ENCODE measurements around the gene KIF5B. TPM values are rescaled to one million over a fixed set of nuclear protein-coding genes. Genes with fewer than 3 reads are reported as not detected.

The KIF5B gene
- total and polyA plus RNA-seq, 2 donors (not counting 1 experiment from before 2014, with no cell fraction given), result 109 to 160 TPM

GRCh38 chr10:32073128-32073527, 16.9 kb upstream of the KIF5B start:
- H3K36me3 ChIP-seq (ENCODE audit: control insufficient read depth, insufficient read depth, low read length), result no peaks in the 10 kb centered on the region
- H3K9ac ChIP-seq (ENCODE audit: insufficient read depth, low read length), result no peak overlapping the region
- H3K79me2 ChIP-seq (ENCODE audit: control insufficient read depth, insufficient read depth, low read length), result no peaks in the 10 kb centered on the region
- no peak for TF ChIP-seq EZH2 (IDR thresholded peaks at IDR 0.05; ENCODE audit: low read length, missing control alignments)
- no peak for TF ChIP-seq CTCF (conservative IDR thresholded peaks at IDR 0.05 in 1 of 2, IDR thresholded peaks at IDR 0.05 in 1 of 2; ENCODE audit: low read depth in 1 of 2, low read length in 2 of 2)
- no peak overlapping the region for H3K4me2 ChIP-seq (ENCODE audit: extremely low read depth, insufficient read depth, low read length)
- peaks cover 6% of the 10 kb centered on the region for H3K4me1 ChIP-seq (ENCODE audit: control insufficient read depth, extremely low read depth, insufficient read depth, low read length)
- no peak overlapping the region for H2AFZ ChIP-seq (ENCODE audit: low read length)
- no peaks in the 10 kb centered on the region for H3K27me3 ChIP-seq (ENCODE audit: control insufficient read depth, insufficient read depth, low read length)
- no peaks in the 10 kb centered on the region for H3K9me3 ChIP-seq (ENCODE audit: control insufficient read depth, insufficient read depth, low read depth, low read length)
- DNase-seq (ENCODE audit: low read depth in 2 of 2), result no peak
- no peak overlapping the region for H3K4me3 ChIP-seq (replicated peaks in 1 of 4; ENCODE audit: control extremely low read depth in 1 of 4, insufficient read depth in 1 of 4, low read depth in 3 of 4, low read length in 4 of 4)
- H4K20me1 ChIP-seq (ENCODE audit: control insufficient read depth, extremely low read depth, insufficient read depth, low read length), result no peaks in the 10 kb centered on the region
- no peak overlapping the region for H3K27ac ChIP-seq (ENCODE audit: insufficient read depth, low read length)

- no peak overlapping the region for H3K27ac ChIP-seq (ENCODE audit: insufficient read depth, low read length)
- H3K9ac ChIP-seq (ENCODE audit: insufficient read depth, low read length), result no peak overlapping the region
- H3K36me3 ChIP-seq (ENCODE audit: control insufficient read depth, insufficient read depth, low read length), result no peaks in the 10 kb centered on the region
- H4K20me1 ChIP-seq (ENCODE audit: control insufficient read depth, extremely low read depth, insufficient read depth, low read length), result no peaks in the 10 kb centered on the region
- no peaks in the 10 kb centered on the region for H3K27me3 ChIP-seq (ENCODE audit: control insufficient read depth, insufficient read depth, low read length)
- H3K9me3 ChIP-seq (ENCODE audit: control insufficient read depth, insufficient read depth, low read depth, low read length), result no peaks in the 10 kb centered on the region
- no peak overlapping the region for H3K4me3 ChIP-seq (replicated peaks in 1 of 4; ENCODE audit: control extremely low read depth in 1 of 4, insufficient read depth in 1 of 4, low read depth in 3 of 4, low read length in 4 of 4)
- no peak for DNase-seq (ENCODE audit: low read depth in 2 of 2)
- no peak for TF ChIP-seq CTCF (conservative IDR thresholded peaks at IDR 0.05 in 1 of 2, IDR thresholded peaks at IDR 0.05 in 1 of 2; ENCODE audit: low read depth in 1 of 2, low read length in 2 of 2)
- no peak for TF ChIP-seq EZH2 (IDR thresholded peaks at IDR 0.05; ENCODE audit: low read length, missing control alignments)
- no peaks in the 10 kb centered on the region for H3K4me1 ChIP-seq (ENCODE audit: control insufficient read depth, extremely low read depth, insufficient read depth, low read length)
- H2AFZ ChIP-seq (ENCODE audit: low read length), result no peak overlapping the region
- no peak overlapping the region for H3K4me2 ChIP-seq (ENCODE audit: extremely low read depth, insufficient read depth, low read length)
- no peaks in the 10 kb centered on the region for H3K79me2 ChIP-seq (ENCODE audit: control insufficient read depth, insufficient read depth, low read length)
Measured at GRCh38 chr10:32072025-32072800, 16.0 kb upstream of the KIF5B start.

DNA sequence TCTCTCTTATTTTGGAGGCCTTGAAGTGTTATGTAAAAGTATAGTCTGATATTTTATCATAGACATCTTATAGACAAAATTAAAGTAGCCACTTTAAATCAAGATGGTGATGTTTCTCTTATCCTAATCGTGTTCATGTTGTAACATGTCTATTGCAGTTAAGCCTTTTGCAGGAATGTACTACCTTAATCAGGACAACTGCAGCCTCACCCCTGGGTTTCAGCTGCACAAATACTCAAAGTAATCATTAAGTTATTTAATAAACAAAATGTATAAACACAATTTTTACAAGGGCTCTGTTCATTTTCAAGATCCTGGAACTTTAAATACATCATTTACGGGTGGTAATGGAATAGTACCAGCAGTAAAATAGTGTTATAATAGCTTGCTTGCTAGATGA, 14.4 kb upstream of the KIF5B start:
- H3K4me2 ChIP-seq (ENCODE audit: extremely low read depth, insufficient read depth, low read length), result no peak overlapping the region
- H2AFZ ChIP-seq (ENCODE audit: low read length), result no peak overlapping the region
- TF ChIP-seq EZH2 (IDR thresholded peaks at IDR 0.05; ENCODE audit: low read length, missing control alignments) (no peak), CTCF (conservative IDR thresholded peaks at IDR 0.05 in 1 of 2, IDR thresholded peaks at IDR 0.05 in 1 of 2; ENCODE audit: low read depth in 1 of 2, low read length in 2 of 2) (no peak)
- H3K36me3 ChIP-seq (ENCODE audit: control insufficient read depth, insufficient read depth, low read length), result no peaks in the 10 kb centered on the region
- DNase-seq (ENCODE audit: low read depth in 2 of 2), result no peak
- no peaks in the 10 kb centered on the region for H3K27me3 ChIP-seq (ENCODE audit: control insufficient read depth, insufficient read depth, low read length)
- no peaks in the 10 kb centered on the region for H4K20me1 ChIP-seq (ENCODE audit: control insufficient read depth, extremely low read depth, insufficient read depth, low read length)
- no peaks in the 10 kb centered on the region for H3K4me1 ChIP-seq (ENCODE audit: control insufficient read depth, extremely low read depth, insufficient read depth, low read length)
- no peaks in the 10 kb centered on the region for H3K9me3 ChIP-seq (ENCODE audit: control insufficient read depth, insufficient read depth, low read depth, low read length)
- no peaks in the 10 kb centered on the region for H3K79me2 ChIP-seq (ENCODE audit: control insufficient read depth, insufficient read depth, low read length)
- H3K27ac ChIP-seq (ENCODE audit: insufficient read depth, low read length), result no peak overlapping the region
- no peak overlapping the region for H3K9ac ChIP-seq (ENCODE audit: insufficient read depth, low read length)
- no peak overlapping the region for H3K4me3 ChIP-seq (replicated peaks in 1 of 4; ENCODE audit: control extremely low read depth in 1 of 4, insufficient read depth in 1 of 4, low read depth in 3 of 4, low read length in 4 of 4)
